GM12878 (cell line): ENCODE results near the gene TMEM45B. TPM values are rescaled to one million over a fixed set of nuclear protein-coding genes. Genes with fewer than 3 reads are reported as not detected.

Experiments used
- ATAC-seq: fragments of 200-7000 bp; cut with Tn5 transposase; 3 replicates; pipeline ENCODE4 v1.9.1; 2020; ENCODE audit warnings: mild to moderate bottlenecking, moderate library complexity
- BruUV-seq: library from RNA; stranded (reverse); fragments of 400-500 nt; replicated peaks from 2 replicates; lab custom pipeline; 2021; lab: Mats Ljungman, UMichigan
- CTCF ChIA-PET: fragments of 300-600 bp; sonication (Branson Sonifier 250); formaldehyde crosslinking; extraction: SDS; loops from one replicate; lab custom pipeline; 2021; ENCODE audit warnings: inconsistent platforms; lab: Yijun Ruan, JAX
- POLR2A ChIA-PET: fragments of 350-600 bp; formaldehyde crosslinking; extraction: SDS; loops from one replicate; lab custom pipeline; 2021; ENCODE audit warnings: inconsistent platforms; lab: Charles Lee
- RAD21 ChIA-PET: fragments of 300-600 bp; sonication (Branson Sonifier 250); formaldehyde crosslinking; loops from one replicate; lab custom pipeline; 2023; ENCODE audit warnings: antibody characterized with exemption; ENCODE audit not compliant: unreplicated experiment; lab: Charles Lee
- SMC1A ChIA-PET: fragments of 300-600 bp; sonication (Branson Sonifier 250); formaldehyde crosslinking; loops from one replicate; lab custom pipeline; 2023; ENCODE audit not compliant: unreplicated experiment, uncharacterized antibody; lab: Charles Lee
- DNase-seq: peaks from one replicate; pipeline ENCODE4 v3.0.0-alpha.2; 2011; ENCODE audit warnings: low read depth, low spot score
- FAIRE-seq: peaks from 3 replicates; lab custom pipeline; 2011; peaks lifted over from hg19 to GRCh38; lab: Jason Lieb, UNC
- H2AFZ ChIP-seq: 2 replicates; pipeline ENCODE4 v1.6.0; 2011; ENCODE audit warnings: low read depth, low read length, control low read depth; ENCODE audit not compliant: control insufficient read depth
- H3K27ac ChIP-seq: 2 replicates; pipeline ENCODE4 v1.5.1; 2011; ENCODE audit warnings: control low read depth; ENCODE audit not compliant: control insufficient read depth, insufficient read depth
- H3K27me3 ChIP-seq, 2 experiments: replicated peaks in 1 of 2; 2 replicates each; pipeline versions ENCODE4 v1.6.0 to v1.6.1; 2011; ENCODE audit warnings: low read length in 1 of 2; ENCODE audit not compliant: control insufficient read depth in 2 of 2, insufficient read depth in 2 of 2
- H3K36me3 ChIP-seq, 2 experiments: 2 replicates each; pipeline ENCODE4 v1.5.1; 2011; ENCODE audit warnings: low read length in 1 of 2; ENCODE audit not compliant: control insufficient read depth in 2 of 2, insufficient read depth in 2 of 2
- H3K4me1 ChIP-seq: 2 replicates; pipeline ENCODE4 v1.6.1; 2011; ENCODE audit warnings: mild to moderate bottlenecking, low read length, moderate library complexity, mixed read lengths; ENCODE audit not compliant: control insufficient read depth, insufficient read depth
- H3K4me2 ChIP-seq: 2 replicates; pipeline ENCODE4 v1.6.0; 2011; ENCODE audit warnings: control low read depth; ENCODE audit not compliant: control insufficient read depth, insufficient read depth
- H3K4me3 ChIP-seq: fragments of 200-600 bp; sonication (generic); 2 replicates; pipeline ENCODE4 v1.5.1; 2016
- H3K79me2 ChIP-seq: 2 replicates; pipeline ENCODE4 v1.6.0; 2011; ENCODE audit warnings: low read length; ENCODE audit not compliant: control insufficient read depth, insufficient read depth
- H3K9ac ChIP-seq: 2 replicates; pipeline ENCODE4 v1.8.0; 2011; ENCODE audit warnings: low read length, control low read depth, mixed read lengths; ENCODE audit not compliant: control insufficient read depth, insufficient read depth
- H3K9me3 ChIP-seq: replicated peaks from 3 replicates; pipeline ENCODE4 v1.5.1; 2011; ENCODE audit warnings: mild to moderate bottlenecking, low read length; ENCODE audit not compliant: control insufficient read depth, insufficient read depth
- H4K20me1 ChIP-seq: 2 replicates; pipeline ENCODE4 v1.6.0; 2011; ENCODE audit not compliant: control insufficient read depth, insufficient read depth
- EED ChIP-seq: sonication (generic); IDR thresholded peaks from 2 replicates; pipeline ENCODE4 v1.6.1; 2016; ENCODE audit warnings: antibody characterized with exemption, low read depth
- FOXK2 ChIP-seq: fragments of 450-650 bp; IDR thresholded peaks from 2 replicates; pipeline ENCODE4 v1.6.1; 2017; ENCODE audit warnings: mild to moderate bottlenecking, moderate library complexity
- IKZF1 ChIP-seq: fragments of 450-650 bp; conservative IDR thresholded peaks from 2 replicates; pipeline ENCODE4 v1.6.1; 2017; ENCODE audit warnings: antibody characterized with exemption, mild to moderate bottlenecking
- NBN ChIP-seq: fragments of 450-650 bp; IDR thresholded peaks from 2 replicates; pipeline ENCODE4 v1.6.1; 2016
- NR2C2 ChIP-seq: IDR thresholded peaks from 2 replicates; pipeline ENCODE4 v1.6.1; 2011; ENCODE audit warnings: borderline replicate concordance, low read depth; ENCODE audit not compliant: control insufficient read depth, insufficient read length
- NRF1 ChIP-seq: conservative IDR thresholded peaks from 2 replicates; pipeline ENCODE4 v1.6.1; 2011; ENCODE audit warnings: mild to moderate bottlenecking, low read depth, low read length, improper control_type of control experiment
- SIN3A ChIP-seq: IDR thresholded peaks from 2 replicates; pipeline ENCODE4 v1.6.1; 2012; ENCODE audit warnings: low read depth, low read length, improper control_type of control experiment
- SP1 ChIP-seq: IDR thresholded peaks from one replicate; pipeline ENCODE4 v1.6.1; 2011; ENCODE audit warnings: low read depth, low read length
- SPI1 ChIP-seq: IDR thresholded peaks from 2 replicates; pipeline ENCODE4 v1.6.1; 2011; ENCODE audit warnings: low read depth, mild to moderate bottlenecking, low read length, moderate library complexity, borderline replicate concordance; ENCODE audit not compliant: insufficient read depth
- TAF1 ChIP-seq: IDR thresholded peaks from 2 replicates; pipeline ENCODE4 v1.6.1; 2011; ENCODE audit warnings: mild to moderate bottlenecking, low read depth, low read length, borderline replicate concordance
- ZBED1 ChIP-seq: IDR thresholded peaks from 2 replicates; pipeline ENCODE4 v1.6.1; 2016; ENCODE audit warnings: borderline replicate concordance
- WGBS: methylation state at CpG from one replicate; pipeline ENCODE4 v1.1.6; 2016; ENCODE audit warnings: low lambda C conversion rate; ENCODE audit not compliant: insufficient replicate concordance, insufficient coverage; ENCODE audit errors: missing lambda C conversion rate; 5-methylcytosine and 5-hydroxymethylcytosine counted together
- in situ Hi-C: fragments of 300-500 bp; cut with MboI; formaldehyde crosslinking; loops from 9 replicates; pipeline ENCODE4 v1.14.3; 2018; ENCODE audit warnings: mixed read lengths
- intact Hi-C: fragments of 100-400 bp; cut with micrococcal nuclease; formaldehyde crosslinking; loops from one replicate; pipeline ENCODE4 v1.14.2; 2022; ENCODE audit not compliant: unreplicated experiment
- polyA plus RNA-seq, 11 experiments: library from polyadenylated mRNA; depleted of rRNA in 4 of 11; unstranded in 6 of 11; stranded (reverse) in 5 of 11; fragments of >200 nt; fragmentation: Nextera tagmentation in 4 of 11; fragmentation: Illumina TruSeq in 1 of 11; extraction: Ambion mirVana in 4 of 11; extraction: Trizol in 1 of 11; gene quantifications; 1 replicate in 1 of 11; 2 replicates in 10 of 11; pipeline versions ENCODE4 v1.2.1 to v1.2.3, GENCODE V29; 2011 to 2016; ENCODE audit warnings: inconsistent platforms in 2 of 11, missing spikeins in 2 of 11, low read depth in 1 of 11
- total RNA-seq, 4 experiments: library from RNA; depleted of rRNA in 3 of 4; stranded (reverse); fragments of >200 nt in 3 of 4; fragmentation: Illumina TruSeq in 1 of 4; extraction: Trizol in 1 of 4; gene quantifications; 2 replicates each; pipeline versions ENCODE4 v1.2.1 to v1.2.3, GENCODE V29; 2013 to 2021
- TF ChIP-seq, protein P1 (sequence below): fragments of 450-650 bp; IDR thresholded peaks from 2 replicates; pipeline ENCODE4 v1.6.1; 2016; ENCODE audit warnings: mild to moderate bottlenecking
- TF ChIP-seq, protein P2 (sequence below): fragments of 450-650 bp; IDR thresholded peaks from 2 replicates; pipeline ENCODE4 v1.6.1; 2017; ENCODE audit warnings: mild to moderate bottlenecking

TMEM45B gene
- total and polyA plus RNA-seq, 10 of the 15 experiments (the other 5 are each of a cell fraction or from before 2014, with no cell fraction given) = 0.05 to 0.13 TPM; not detected in 8

DNA sequence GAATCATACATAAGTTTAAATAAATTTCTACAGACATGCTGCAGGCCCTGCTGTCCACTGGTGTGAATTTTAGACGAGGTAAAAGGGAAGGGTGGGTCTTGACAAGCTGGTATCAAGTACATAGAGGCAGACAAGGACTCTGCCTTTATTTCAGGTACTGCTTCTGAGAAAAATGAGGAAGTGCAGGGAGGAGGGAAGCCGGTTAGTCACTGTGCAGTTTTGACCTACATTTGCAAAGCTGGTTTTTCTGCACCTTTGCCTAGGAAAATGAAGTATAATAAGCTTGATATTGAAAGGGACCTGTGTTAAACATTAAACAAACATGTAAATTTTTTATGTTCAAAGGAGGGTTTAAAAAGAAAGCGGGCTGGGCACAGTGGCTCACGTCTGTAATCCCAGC lies 24.6 kb downstream of the TMEM45B start:
- no peak overlapping the region for H3K9ac ChIP-seq
- FAIRE-seq (no peak), ATAC-seq (peak; percentile 37; the same call in 1 of the 3 replicates), DNase-seq (no peak)
- no peak overlapping the region for H3K4me2 ChIP-seq
- no peaks in the 10 kb centered on the region for H3K4me1 ChIP-seq
- ChIA-PET RAD21 (no interaction called here), POLR2A (no interaction called here), SMC1A (no interaction called here), CTCF (no interaction called here)
- BruUV-seq = no TSS peak
- no peaks in the 10 kb centered on the region for H3K9me3 ChIP-seq
- TF ChIP-seq SPI1 = peak; percentile 81; the same call in 1 of the 2 replicates
- TF ChIP-seq SIN3A = no peak
- H3K79me2 ChIP-seq = no peaks in the 10 kb centered on the region
- 1% methylated on average over 4 of the region's 4 CpGs for WGBS
- H2AFZ ChIP-seq = no peak overlapping the region
- in situ Hi-C loops = no loop called here
- no peak overlapping the region for H3K27ac ChIP-seq
- no peaks in the 10 kb centered on the region for H4K20me1 ChIP-seq
- no peaks in the 10 kb centered on the region for H3K27me3 ChIP-seq
- H3K36me3 ChIP-seq = no peaks in the 10 kb centered on the region
- intact Hi-C loops = no loop called here
- H3K4me3 ChIP-seq = no peak overlapping the region

DNA sequence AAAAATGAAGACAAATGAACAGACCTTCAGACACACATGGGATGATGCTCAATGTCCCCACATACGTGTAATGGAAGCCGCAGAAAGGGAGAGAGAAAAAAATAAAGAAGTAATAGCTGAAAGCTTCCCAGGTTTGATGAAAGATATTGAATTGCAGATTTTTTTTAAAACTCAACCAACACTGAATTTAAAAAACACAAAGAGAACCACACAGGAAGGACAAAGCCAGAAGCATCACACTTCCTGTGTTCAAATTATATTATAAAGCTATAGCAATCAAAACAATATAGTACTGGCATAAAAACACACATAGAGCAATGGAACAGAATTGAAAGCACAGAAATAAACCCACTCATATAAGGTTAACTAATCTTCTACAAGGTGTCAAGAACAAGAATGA lies 26.5 kb downstream of the TMEM45B start:
- ATAC-seq (no peak), DNase-seq (no peak), FAIRE-seq (no peak)
- intact Hi-C loops = no loop called here
- Histone ChIP-seq H3K4me2 (no peak overlapping the region), H3K9me3 (no peaks in the 10 kb centered on the region), H2AFZ (no peak overlapping the region), H3K79me2 (no peaks in the 10 kb centered on the region), H3K27me3 (no peaks in the 10 kb centered on the region), H3K36me3 (no peaks in the 10 kb centered on the region), H4K20me1 (no peaks in the 10 kb centered on the region), H3K4me1 (no peaks in the 10 kb centered on the region), H3K27ac (no peak overlapping the region), H3K9ac (no peak overlapping the region), H3K4me3 (no peak overlapping the region)
- ChIA-PET RAD21 (no interaction called here), CTCF (interaction anchor here (0.8 kb wide), 1 partner anchor 229 kb away, joined by 3 read pairs; no protein-coding TSS in a partner anchor), POLR2A (no interaction called here), SMC1A (interaction anchor here (0.6 kb wide), 1 partner anchor 1484 kb away, joined by 3 read pairs; no protein-coding TSS in a partner anchor)
- WGBS = 96% methylated on average over 2 of the region's 2 CpGs
- in situ Hi-C loops = no loop called here
- no peak for TF ChIP-seq IKZF1
- TF ChIP-seq NBN = no peak
- TF ChIP-seq TAF1 = no peak
- no peak for TF ChIP-seq NRF1
- no peak for TF ChIP-seq NR2C2
- TF ChIP-seq, protein P1, sequence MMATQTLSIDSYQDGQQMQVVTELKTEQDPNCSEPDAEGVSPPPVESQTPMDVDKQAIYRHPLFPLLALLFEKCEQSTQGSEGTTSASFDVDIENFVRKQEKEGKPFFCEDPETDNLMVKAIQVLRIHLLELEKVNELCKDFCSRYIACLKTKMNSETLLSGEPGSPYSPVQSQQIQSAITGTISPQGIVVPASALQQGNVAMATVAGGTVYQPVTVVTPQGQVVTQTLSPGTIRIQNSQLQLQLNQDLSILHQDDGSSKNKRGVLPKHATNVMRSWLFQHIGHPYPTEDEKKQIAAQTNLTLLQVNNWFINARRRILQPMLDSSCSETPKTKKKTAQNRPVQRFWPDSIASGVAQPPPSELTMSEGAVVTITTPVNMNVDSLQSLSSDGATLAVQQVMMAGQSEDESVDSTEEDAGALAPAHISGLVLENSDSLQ = no peak
- TF ChIP-seq, protein P2, sequence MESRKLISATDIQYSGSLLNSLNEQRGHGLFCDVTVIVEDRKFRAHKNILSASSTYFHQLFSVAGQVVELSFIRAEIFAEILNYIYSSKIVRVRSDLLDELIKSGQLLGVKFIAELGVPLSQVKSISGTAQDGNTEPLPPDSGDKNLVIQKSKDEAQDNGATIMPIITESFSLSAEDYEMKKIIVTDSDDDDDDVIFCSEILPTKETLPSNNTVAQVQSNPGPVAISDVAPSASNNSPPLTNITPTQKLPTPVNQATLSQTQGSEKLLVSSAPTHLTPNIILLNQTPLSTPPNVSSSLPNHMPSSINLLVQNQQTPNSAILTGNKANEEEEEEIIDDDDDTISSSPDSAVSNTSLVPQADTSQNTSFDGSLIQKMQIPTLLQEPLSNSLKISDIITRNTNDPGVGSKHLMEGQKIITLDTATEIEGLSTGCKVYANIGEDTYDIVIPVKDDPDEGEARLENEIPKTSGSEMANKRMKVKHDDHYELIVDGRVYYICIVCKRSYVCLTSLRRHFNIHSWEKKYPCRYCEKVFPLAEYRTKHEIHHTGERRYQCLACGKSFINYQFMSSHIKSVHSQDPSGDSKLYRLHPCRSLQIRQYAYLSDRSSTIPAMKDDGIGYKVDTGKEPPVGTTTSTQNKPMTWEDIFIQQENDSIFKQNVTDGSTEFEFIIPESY = no peak
- TF ChIP-seq SP1 = no peak
- no peak for TF ChIP-seq FOXK2
- no peak for TF ChIP-seq ZBED1
- no peak for TF ChIP-seq EED
- BruUV-seq = no TSS peak
